Adrenal gland (tissue), 12 donors: ENCODE data around the gene HDLBP. TPM values are rescaled to one million over a fixed set of nuclear protein-coding genes. Genes with fewer than 3 reads are reported as not detected.

Source experiments
- DNase-seq, 7 donors: peaks; one replicate each; pipeline ENCODE4 v3.0.0-alpha.2; 2019 to 2020
- H3K27ac ChIP-seq, 5 donors: fragments of 200-600 bp; sonication (generic) in 4 of 5; 1 replicate in 3 of 5; 2 replicates in 2 of 5; pipeline versions ENCODE4 v1.5.1 to v1.8.0; 2016 to 2020; ENCODE audit warnings: mild to moderate bottlenecking in 1 of 5
- H3K27me3 ChIP-seq: fragments of 200-600 bp; 2 replicates; pipeline ENCODE4 v1.8.0; 2021
- H3K36me3 ChIP-seq, 2 donors: fragments of 200-600 bp; replicated peaks in 1 of 2; 1 replicate in 1 of 2; 2 replicates in 1 of 2; pipeline versions ENCODE4 v1.5.1 to v1.8.0; 2018 to 2022
- H3K4me1 ChIP-seq, 2 donors: fragments of 200-600 bp; replicated peaks in 1 of 2; 1 replicate in 1 of 2; 2 replicates in 1 of 2; pipeline versions ENCODE4 v1.5.1 to v1.8.0; 2018 to 2021
- H3K4me3 ChIP-seq, 4 donors: fragments of 200-600 bp; sonication (generic) in 3 of 4; one replicate each; pipeline ENCODE4 v1.5.1; 2016 to 2018
- H3K9me3 ChIP-seq, 3 donors: fragments of 200-600 bp; sonication (generic) in 1 of 3; replicated peaks in 1 of 3; 1 replicate in 2 of 3; 2 replicates in 1 of 3; pipeline versions ENCODE4 v1.5.1 to v1.8.0; 2016 to 2021
- POLR2A ChIP-seq, 2 donors: fragments of 450-650 bp; IDR thresholded peaks; one replicate each; pipeline ENCODE4 v1.6.1; 2017; ENCODE audit warnings: antibody characterized with exemption in 2 of 2, mild to moderate bottlenecking in 2 of 2, moderate library complexity in 1 of 2
- WGBS, 4 donors: extraction: QIAGEN DNeasy Blood & Tissue Kit in 2 of 4; methylation state at CpG; one replicate each; pipeline versions ENCODE4 v1.1.5 to v1.1.7; 2013 to 2017; 5-methylcytosine and 5-hydroxymethylcytosine counted together
- intact Hi-C, 2 donors: fragments of 100-400 bp; cut with DNase I; formaldehyde crosslinking; loops; one replicate each; pipeline versions ENCODE4 v1.14.1 to v1.15.0; 2022 to 2023
- polyA plus RNA-seq, 3 donors: library from polyadenylated mRNA; stranded (reverse); fragments of 200-250 nt in 2 of 3; fragments of 350-450 nt in 1 of 3; fragmentation: Illumina TruSeq in 1 of 3; extraction: RNeasy Lipid Tissue Mini Kit (QIAGEN cat#74804) in 1 of 3; gene quantifications; one replicate each; pipeline ENCODE4 v1.2.3, GENCODE V29; 2013 to 2014
- total RNA-seq, 9 donors: library from RNA; depleted of rRNA in 4 of 9; stranded (reverse); fragments of >200 nt in 4 of 9; fragments of 120-200 nt in 1 of 9; fragmentation: NEBNext Ultra II Directional in 1 of 9; extraction: Animal tissue kit (Norgen Biotek cat#: 25700) in 1 of 9; gene quantifications; one replicate each; pipeline versions ENCODE4 v1.1.0 to v1.2.4, GENCODE V29; 2013 to 2023
- TF ChIP-seq, protein P1 (sequence below), 6 experiments: fragments of 450-650 bp in 4 of 6; fragments of 200-600 bp in 2 of 6; sonication (generic) in 1 of 6; IDR thresholded peaks; 1 replicate in 5 of 6; 2 replicates in 1 of 6; pipeline versions ENCODE4 v1.5.1 to v1.8.0; 2016 to 2021; ENCODE audit warnings: antibody characterized with exemption in 6 of 6, mild to moderate bottlenecking in 2 of 6, moderate library complexity in 1 of 6
- donor health status: healthy with polysubstance abuse.
- donor health status: Bipolar disorder and iron deficiency.
- donor health status: DM: yes; HTN: yes; CAD: no.
- donor health status: DM: no; HTN: no; CAD: no.
- donor health status: DM: no; HTN: no; CAD: no.
- donor health status: DM: yes; HTN: yes; CAD: no.

HDLBP gene
- total and polyA plus RNA-seq, 12 donors, result 295 to 880 (median 454) TPM

DNA sequence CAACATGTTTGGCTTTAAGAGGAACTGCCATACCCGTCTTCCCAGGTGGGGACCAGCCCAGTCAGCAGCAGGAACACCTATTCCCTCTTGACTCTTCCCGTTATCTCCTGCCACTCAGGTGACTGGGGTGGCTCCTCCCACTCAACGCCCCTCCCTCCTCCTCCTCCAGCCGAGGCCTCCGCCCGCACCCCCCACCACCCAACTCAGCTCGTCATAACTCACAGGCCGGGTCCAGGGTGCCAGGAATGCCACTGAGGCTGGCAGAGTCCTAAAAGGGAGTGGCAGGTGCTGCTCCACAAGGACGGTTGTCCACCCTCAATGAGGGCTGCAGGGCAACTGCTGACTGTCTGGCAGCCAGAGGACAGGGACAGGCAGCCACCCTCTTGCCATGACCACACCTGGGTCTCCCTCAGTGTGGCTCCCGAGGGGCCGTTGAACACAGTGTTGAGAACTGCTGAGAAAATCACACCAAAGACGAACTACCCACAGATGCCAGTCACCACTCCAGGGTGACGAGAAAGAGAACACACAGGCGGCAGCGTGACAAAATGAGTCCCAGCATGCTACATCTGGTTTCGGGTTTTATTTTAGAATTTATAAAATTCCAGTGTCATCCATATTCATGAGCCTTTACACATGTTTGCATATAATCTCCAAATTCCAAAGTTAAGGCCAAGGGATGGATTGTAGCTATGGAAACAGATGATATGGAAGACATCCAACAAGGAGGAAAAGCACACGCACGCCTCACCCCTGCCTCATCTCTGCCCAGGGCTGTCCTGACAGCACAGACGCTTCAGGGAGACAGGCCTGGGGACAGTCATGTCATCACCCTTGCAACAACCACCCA lies 88.5 kb downstream of the HDLBP start:
- Histone ChIP-seq H3K9me3 (no peaks in the 10 kb centered on the region), H3K4me3 (no peak overlapping the region), H3K4me1 (peaks cover 14 to 28% of the 10 kb centered on the region in 2 donors), H3K36me3 (peaks cover 0 to 59% of the 10 kb centered on the region in 2 donors), H3K27me3 (no peaks in the 10 kb centered on the region), H3K27ac (no peak overlapping the region)
- TF ChIP-seq, protein P1, sequence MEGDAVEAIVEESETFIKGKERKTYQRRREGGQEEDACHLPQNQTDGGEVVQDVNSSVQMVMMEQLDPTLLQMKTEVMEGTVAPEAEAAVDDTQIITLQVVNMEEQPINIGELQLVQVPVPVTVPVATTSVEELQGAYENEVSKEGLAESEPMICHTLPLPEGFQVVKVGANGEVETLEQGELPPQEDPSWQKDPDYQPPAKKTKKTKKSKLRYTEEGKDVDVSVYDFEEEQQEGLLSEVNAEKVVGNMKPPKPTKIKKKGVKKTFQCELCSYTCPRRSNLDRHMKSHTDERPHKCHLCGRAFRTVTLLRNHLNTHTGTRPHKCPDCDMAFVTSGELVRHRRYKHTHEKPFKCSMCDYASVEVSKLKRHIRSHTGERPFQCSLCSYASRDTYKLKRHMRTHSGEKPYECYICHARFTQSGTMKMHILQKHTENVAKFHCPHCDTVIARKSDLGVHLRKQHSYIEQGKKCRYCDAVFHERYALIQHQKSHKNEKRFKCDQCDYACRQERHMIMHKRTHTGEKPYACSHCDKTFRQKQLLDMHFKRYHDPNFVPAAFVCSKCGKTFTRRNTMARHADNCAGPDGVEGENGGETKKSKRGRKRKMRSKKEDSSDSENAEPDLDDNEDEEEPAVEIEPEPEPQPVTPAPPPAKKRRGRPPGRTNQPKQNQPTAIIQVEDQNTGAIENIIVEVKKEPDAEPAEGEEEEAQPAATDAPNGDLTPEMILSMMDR (IDR thresholded peaks at IDR 0.05), result no peak
- TF ChIP-seq POLR2A (IDR thresholded peaks at IDR 0.05), result no peak
- whole genome bisulfite sequencing, 4 donors, result 88% methylated on average over 16 to 19 of the region's 19 CpGs
- intact Hi-C loops, result no loop called here
- peak in 1 of 7 donors; percentile 14 for DNase-seq

DNA sequence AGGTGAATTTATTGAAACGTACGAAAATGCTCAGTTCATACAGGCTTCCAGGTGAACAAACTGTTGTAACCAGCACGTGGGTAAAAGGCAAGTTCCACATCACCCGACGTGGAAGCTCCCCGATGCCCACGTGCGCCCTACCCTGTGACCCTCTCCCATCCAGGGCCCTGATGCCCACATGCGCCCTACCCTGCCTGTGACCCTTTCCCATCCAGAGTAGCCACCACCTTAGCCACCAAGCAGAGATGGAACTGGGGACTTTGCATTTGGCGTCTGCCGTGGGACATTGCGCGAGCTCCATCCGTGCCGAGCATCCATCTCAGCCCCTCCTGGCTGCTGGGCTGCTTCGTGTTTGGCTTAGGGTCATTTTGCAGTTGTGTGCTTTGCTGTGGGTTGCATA lies 89.5 kb downstream of the HDLBP start:
- peak in 1 of 7 donors; percentile 11 for DNase-seq
- Histone ChIP-seq H3K36me3 (peaks cover 0 to 49% of the 10 kb centered on the region in 2 donors), H3K27me3 (no peaks in the 10 kb centered on the region), H3K4me3 (no peak overlapping the region), H3K4me1 (peaks cover 14 to 28% of the 10 kb centered on the region in 2 donors), H3K9me3 (no peaks in the 10 kb centered on the region), H3K27ac (no peak overlapping the region)
- intact Hi-C loops, result no loop called here
- TF ChIP-seq, protein P1 (IDR thresholded peaks at IDR 0.05), result no peak
- no peak for TF ChIP-seq POLR2A (IDR thresholded peaks at IDR 0.05)
- 89 to 95% (median 93%) methylated on average over 14 to 16 of the region's 16 CpGs for WGBS, 4 donors

DNA sequence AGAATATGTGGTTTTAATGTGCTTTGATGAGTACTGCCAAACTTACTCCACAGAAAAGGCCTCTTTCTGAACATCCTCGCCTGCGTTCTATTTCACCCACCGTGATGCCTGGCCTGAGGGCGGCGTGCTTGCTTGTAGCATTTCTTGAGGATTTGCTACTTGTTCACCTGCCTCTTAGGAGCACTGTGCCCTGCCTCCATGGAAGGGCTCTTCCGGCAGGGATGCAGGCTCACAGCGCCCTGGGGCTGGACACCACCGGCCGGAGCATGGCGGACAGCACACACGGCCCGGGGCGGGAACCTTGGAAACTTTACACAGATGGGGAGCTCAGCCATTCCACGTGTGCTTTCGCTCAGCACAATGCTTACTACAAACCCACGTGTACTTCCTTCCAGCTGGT lies 89.9 kb downstream of the HDLBP start:
- 92 to 93% (median 92%) methylated on average over 15 to 16 of the region's 16 CpGs for WGBS, 4 donors
- H3K27me3 ChIP-seq, result no peaks in the 10 kb centered on the region
- no peak overlapping the region for H3K4me3 ChIP-seq
- intact Hi-C loops, result no loop called here
- peaks cover 0 to 45% of the 10 kb centered on the region in 2 donors for H3K36me3 ChIP-seq
- no peak for DNase-seq
- H3K4me1 ChIP-seq, result peaks cover 14 to 28% of the 10 kb centered on the region in 2 donors
- no peak for TF ChIP-seq POLR2A (IDR thresholded peaks at IDR 0.05)
- TF ChIP-seq, protein P1 (IDR thresholded peaks at IDR 0.05), result no peak
- H3K27ac ChIP-seq, result no peak overlapping the region
- no peaks in the 10 kb centered on the region for H3K9me3 ChIP-seq

DNA sequence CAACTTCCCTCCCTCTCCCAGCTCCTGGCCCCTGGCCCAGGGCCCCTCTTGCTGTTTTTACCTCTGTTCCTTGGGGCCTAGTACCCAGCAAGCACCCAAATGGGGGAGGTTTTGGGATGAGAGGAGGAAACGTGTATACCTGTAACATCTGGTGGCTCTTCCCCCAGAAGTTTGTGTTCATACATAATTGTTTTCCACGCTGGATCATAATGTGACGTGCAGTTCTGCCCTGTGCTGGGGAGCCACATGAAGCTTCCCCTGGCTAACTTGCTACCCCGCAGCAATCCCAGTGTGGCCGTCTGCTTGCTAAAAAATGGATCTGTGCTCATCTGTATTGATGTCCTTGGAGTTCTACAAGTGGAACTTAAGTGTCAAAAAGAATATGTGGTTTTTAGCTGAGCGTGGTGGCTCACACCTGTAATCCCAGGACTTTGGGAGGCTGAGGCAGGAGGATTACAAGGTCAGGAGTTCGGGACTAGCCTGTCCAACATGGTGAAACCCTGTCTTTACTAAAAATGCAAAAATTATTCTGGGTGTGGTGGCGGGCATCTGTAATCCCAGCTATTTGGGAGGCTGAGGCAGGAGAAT lies 90.5 kb downstream of the HDLBP start:
- H3K4me1 ChIP-seq, result peaks cover 14 to 27% of the 10 kb centered on the region in 2 donors

More for the DNA sequence above, 90.5 kb downstream of the HDLBP start:
- Histone ChIP-seq H3K9me3 (no peaks in the 10 kb centered on the region), H3K27me3 (no peaks in the 10 kb centered on the region), H3K36me3 (peaks cover 0 to 39% of the 10 kb centered on the region in 2 donors), H3K4me3 (no peak overlapping the region), H3K27ac (no peak overlapping the region)
- intact Hi-C loops, result no loop called here
- WGBS, 4 donors, result 79 to 88% (median 82%) methylated on average over 8 of the region's 8 CpGs
- DNase-seq, result no peak
- TF ChIP-seq, protein P1 (IDR thresholded peaks at IDR 0.05), result no peak
- no peak for TF ChIP-seq POLR2A (IDR thresholded peaks at IDR 0.05)
